HepG2 (cell line): ENCODE data around the gene ARHGEF10L. TPM values are rescaled to one million over a fixed set of nuclear protein-coding genes. Genes with fewer than 3 reads are reported as not detected.

ENCODE experiments used
- ATAC-seq: fragments of 200-7000 bp; cut with Tn5 transposase; 3 replicates; pipeline ENCODE4 v1.9.1; 2020; ENCODE audit warnings: mild to moderate bottlenecking, moderate library complexity
- BruUV-seq: library from RNA; stranded (reverse); fragments of 400-500 nt; replicated peaks from 2 replicates; lab custom pipeline; 2021; lab: Mats Ljungman, UMichigan
- CTCF ChIA-PET: fragments of 300-600 bp; formaldehyde crosslinking; extraction: SDS; loops from one replicate; lab custom pipeline; 2021; ENCODE audit warnings: low total read pairs, inconsistent platforms, low intra/inter-chr PET ratio; lab: Yijun Ruan, JAX
- POLR2A ChIA-PET: fragments of 350-600 bp; sonication (Branson Sonifier 250); formaldehyde crosslinking; loops from one replicate; lab custom pipeline; 2020; ENCODE audit warnings: antibody characterized with exemption, inconsistent platforms; lab: Yijun Ruan, JAX
- DNase-seq: peaks from one replicate; pipeline ENCODE4 v3.0.0-alpha.2; 2015; ENCODE audit warnings: low spot score
- FAIRE-seq: peaks from 3 replicates; lab custom pipeline; 2011; peaks lifted over from hg19 to GRCh38; lab: Jason Lieb, UNC
- H2AFZ ChIP-seq: one replicate; pipeline ENCODE4 v1.6.1; 2011; ENCODE audit warnings: low read length, inconsistent platforms
- H3K27ac ChIP-seq: fragments of 300-600 bp; 3 replicates; pipeline ENCODE4 v1.8.0; 2011; ENCODE audit warnings: mixed run types, mild to moderate bottlenecking, mixed read lengths, low read length, inconsistent platforms; ENCODE audit not compliant: insufficient read depth; ENCODE audit errors: extremely low read length
- H3K27me3 ChIP-seq, 2 experiments: fragments of 200-600 bp in 1 of 2; 2 replicates in 1 of 2; 3 replicates in 1 of 2; pipeline versions ENCODE4 v1.6.0 to v1.8.0; 2011; ENCODE audit warnings: low read length in 2 of 2, mild to moderate bottlenecking in 2 of 2, moderate library complexity in 2 of 2, inconsistent platforms in 1 of 2; ENCODE audit not compliant: insufficient read depth in 2 of 2, control insufficient read depth in 1 of 2
- H3K36me3 ChIP-seq, 2 experiments: fragments of 200-600 bp in 1 of 2; replicated peaks in 1 of 2; 2 replicates in 1 of 2; 3 replicates in 1 of 2; pipeline versions ENCODE4 v1.5.1 to v1.8.0; 2011; ENCODE audit warnings: low read length in 2 of 2, inconsistent platforms in 1 of 2; ENCODE audit not compliant: insufficient read depth in 2 of 2, control insufficient read depth in 1 of 2
- H3K4me1 ChIP-seq: 2 replicates; pipeline ENCODE4 v1.5.1; 2012; ENCODE audit warnings: low read length, inconsistent platforms; ENCODE audit not compliant: insufficient read depth
- H3K4me2 ChIP-seq: 2 replicates; pipeline ENCODE4 v1.6.0; 2011; ENCODE audit warnings: low read depth, low read length, inconsistent platforms
- H3K4me3 ChIP-seq, 3 experiments: fragments of 200-600 bp in 1 of 3; sonication (generic), shearing (Covaris generic) in 1 of 3; replicated peaks in 1 of 3; 2 replicates each; pipeline ENCODE4 v1.5.1; 2011 to 2016; ENCODE audit warnings: low read length in 3 of 3, inconsistent platforms in 2 of 3, low read depth in 2 of 3, mild to moderate bottlenecking in 2 of 3, control low read depth in 1 of 3, mixed read lengths in 1 of 3; ENCODE audit not compliant: insufficient read depth in 1 of 3
- H3K79me2 ChIP-seq: one replicate; pipeline ENCODE4 v1.6.1; 2011; ENCODE audit warnings: low read length, inconsistent platforms; ENCODE audit not compliant: insufficient read depth
- H3K9ac ChIP-seq: 2 replicates; pipeline ENCODE4 v1.6.0; 2011; ENCODE audit warnings: mild to moderate bottlenecking, low read depth, low read length, inconsistent platforms; ENCODE audit not compliant: insufficient read depth
- H3K9me3 ChIP-seq: 2 replicates; pipeline ENCODE4 v1.5.1; 2012; ENCODE audit warnings: mild to moderate bottlenecking, low read length
- H4K20me1 ChIP-seq: 2 replicates; pipeline ENCODE4 v1.6.0; 2011; ENCODE audit warnings: inconsistent platforms, mild to moderate bottlenecking, low read length, moderate library complexity; ENCODE audit not compliant: insufficient read depth
- AGO2 ChIP-seq: fragments of 200-400 bp; formaldehyde crosslinking; optimal IDR thresholded peaks from 2 replicates; pipeline ENCODE3; 2017; ENCODE audit warnings: mild to moderate bottlenecking, low read depth, low read length, moderate library complexity
- AHR ChIP-seq: IDR thresholded peaks from 2 replicates; pipeline ENCODE4 v1.6.1; 2018; ENCODE audit warnings: missing genetic modification reagents, missing compliant biosample characterization
- PAX8 ChIP-seq: sonication (generic); formaldehyde crosslinking; IDR thresholded peaks from 2 replicates; pipeline ENCODE4 v1.8.0; 2022; ENCODE audit warnings: mild to moderate bottlenecking, missing genetic modification reagents, borderline replicate concordance
- RBFOX2 ChIP-seq: fragments of 200-400 bp; formaldehyde crosslinking; IDR thresholded peaks from 2 replicates; pipeline ENCODE4 v1.6.1; 2017; ENCODE audit warnings: low read depth, mild to moderate bottlenecking, low read length
- RORA ChIP-seq: sonication (generic); formaldehyde crosslinking; IDR thresholded peaks from 2 replicates; pipeline ENCODE4 v1.5.0; 2020; ENCODE audit warnings: mild to moderate bottlenecking, missing genetic modification reagents, moderate library complexity
- ZNF138 ChIP-seq: sonication (generic); formaldehyde crosslinking; IDR thresholded peaks from 2 replicates; pipeline ENCODE4 v1.5.0; 2020; ENCODE audit warnings: mild to moderate bottlenecking, low read depth, missing genetic modification reagents
- ZNF207 ChIP-seq: fragments of 450-650 bp; IDR thresholded peaks from 2 replicates; pipeline ENCODE4 v1.6.1; 2016; ENCODE audit warnings: antibody characterized with exemption, borderline replicate concordance
- ZNF720 ChIP-seq: sonication (generic); formaldehyde crosslinking; IDR thresholded peaks from 2 replicates; pipeline ENCODE4 v1.4.0; 2020; ENCODE audit warnings: missing genetic modification reagents
- WGBS: methylation state at CpG from one replicate; pipeline ENCODE4 v1.1.6; 2017; ENCODE audit warnings: low lambda C conversion rate; 5-methylcytosine and 5-hydroxymethylcytosine counted together
- in situ Hi-C: cut with HindIII; loops from 2 replicates; pipeline ENCODE4 v1.10.0; 2017; ENCODE audit warnings: low pct_unique_long_range_greater_than_20kb; ENCODE audit not compliant: extremely low pct_ligation_motif_present
- intact Hi-C: fragments of 100-400 bp; cut with micrococcal nuclease; formaldehyde crosslinking; loops from one replicate; pipeline ENCODE4 v1.10.0; 2022; ENCODE audit not compliant: unreplicated experiment
- polyA plus RNA-seq, 8 experiments: library from polyadenylated mRNA; depleted of rRNA in 3 of 8; stranded (reverse) in 7 of 8; unstranded in 1 of 8; fragments of >200 nt; fragmentation: Illumina TruSeq in 4 of 8; extraction: Trizol in 4 of 8; gene quantifications; 2 replicates each; pipeline versions ENCODE4 v1.2.1 to v1.2.3, GENCODE V29; 2011 to 2016; ENCODE audit warnings: low read depth in 4 of 8, missing spikeins in 1 of 8, mixed read lengths in 1 of 8; ENCODE audit not compliant: insufficient read depth in 1 of 8
- total RNA-seq, 5 experiments: library from RNA; depleted of rRNA; stranded (reverse); fragments of >200 nt; fragmentation: Illumina TruSeq; extraction: Trizol; gene quantifications; 2 replicates each; pipeline ENCODE4 v1.2.3, GENCODE V29; 2016; ENCODE audit warnings: low read depth in 1 of 5
- TF ChIP-seq, protein P1 (sequence below): sonication (generic); formaldehyde crosslinking; IDR thresholded peaks from 2 replicates; pipeline ENCODE4 v1.4.0; 2020; ENCODE audit warnings: missing genetic modification reagents
- TF ChIP-seq, protein P2 (sequence below): sonication (generic); formaldehyde crosslinking; IDR thresholded peaks from 2 replicates; pipeline ENCODE4 v1.4.0; 2020; ENCODE audit warnings: missing genetic modification reagents, borderline replicate concordance
- TF ChIP-seq, protein P3 (sequence below): sonication (generic); formaldehyde crosslinking; IDR thresholded peaks from 2 replicates; pipeline ENCODE4 v1.8.1; 2023; ENCODE audit warnings: missing genetic modification reagents, inconsistent platforms, borderline replicate concordance

ARHGEF10L gene
- total and polyA plus RNA-seq, 2 of the 13 experiments (the other 11 are each of a cell fraction or from before 2014, with no cell fraction given): 46.5 to 78.3 TPM

DNA sequence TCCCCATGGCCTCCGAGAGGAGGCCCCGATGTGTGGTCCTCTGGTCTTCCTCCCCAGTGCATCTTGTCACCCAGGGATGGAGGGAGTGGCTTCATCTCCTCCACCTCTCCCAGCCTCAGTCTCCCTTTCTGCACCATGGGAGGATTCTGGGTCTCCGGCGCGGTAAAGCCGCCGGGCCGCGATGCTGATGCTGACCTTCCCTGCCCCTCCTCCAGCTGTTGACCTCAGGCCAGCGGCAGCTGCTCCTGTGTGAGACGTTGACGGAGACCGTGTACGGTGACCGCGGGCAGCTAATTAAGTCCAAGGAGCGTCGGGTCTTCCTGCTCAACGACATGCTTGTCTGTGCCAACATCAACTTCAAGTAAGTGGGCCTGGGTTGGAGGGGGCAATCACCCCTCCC, 92.6 kb downstream of the ARHGEF10L start:
- Histone ChIP-seq H3K4me1 (no peaks in the 10 kb centered on the region), H3K4me2 (no peak overlapping the region), H3K27me3 (no peaks in the 10 kb centered on the region), H3K27ac (no peak overlapping the region), H3K9me3 (no peaks in the 10 kb centered on the region), H3K36me3 (peaks cover 67 to 84% of the 10 kb centered on the region in 2 experiments), H2AFZ (no peak overlapping the region)
- POLR2A ChIA-PET: no interaction called here
- in situ Hi-C loops: no loop called here
- BruUV-seq: no TSS peak
- CTCF ChIA-PET: no interaction called here
- TF ChIP-seq ZNF207: no peak
- TF ChIP-seq AGO2: peak; percentile 57
- TF ChIP-seq RBFOX2: peak; percentile 42; the same call in 1 of the 2 replicates
- TF ChIP-seq, all 625 proteins: peak for 2
- Histone ChIP-seq H4K20me1 (no peaks in the 10 kb centered on the region; the same call in 1 of the 2 replicates), H3K9ac (no peak overlapping the region), H3K4me3 (no peak overlapping the region), H3K79me2 (no peaks in the 10 kb centered on the region)
- no peak for ATAC-seq
- FAIRE-seq: no peak
- intact Hi-C loops: no loop called here
- no peak for DNase-seq
- 98% methylated on average over 17 of the region's 19 CpGs for WGBS

DNA sequence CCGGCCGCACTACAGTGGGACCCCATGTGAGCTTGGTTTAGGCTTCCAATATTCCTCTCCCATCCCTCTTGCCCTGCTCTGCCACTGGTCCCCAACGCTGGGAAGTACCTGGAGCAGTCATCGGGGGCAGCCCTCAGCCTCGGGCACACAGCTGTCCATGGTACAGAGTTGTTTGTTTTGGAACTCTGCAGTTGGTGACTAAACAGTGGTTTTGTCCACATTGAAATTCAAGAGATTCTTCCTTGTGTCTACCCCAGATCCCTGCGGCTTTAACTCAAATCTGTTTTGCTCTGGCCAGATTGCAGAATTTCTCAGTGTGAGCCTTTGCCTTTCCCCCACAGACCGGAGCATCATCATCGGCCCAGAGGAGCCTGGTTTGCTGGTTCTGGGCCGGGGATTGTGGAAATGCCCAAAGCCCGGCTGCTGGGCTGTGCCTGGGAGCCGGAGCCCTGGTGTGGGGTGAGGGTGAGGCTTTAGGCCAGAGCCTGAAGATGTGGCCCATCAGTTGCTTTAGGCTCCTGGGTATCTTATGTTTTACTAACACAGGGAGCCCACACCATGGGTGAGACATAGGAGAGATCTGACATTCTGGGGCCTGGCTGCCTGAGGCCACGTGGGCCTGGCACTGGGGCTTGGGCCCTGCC, 93.2 kb downstream of the ARHGEF10L start:
- H2AFZ ChIP-seq: no peak overlapping the region
- no peak for FAIRE-seq
- no peaks in the 10 kb centered on the region for H3K79me2 ChIP-seq
- H3K4me3 ChIP-seq: no peak overlapping the region
- POLR2A ChIA-PET: no interaction called here
- H3K36me3 ChIP-seq: peaks cover 66 to 84% of the 10 kb centered on the region in 2 experiments
- no peaks in the 10 kb centered on the region for H3K4me1 ChIP-seq
- intact Hi-C loops: no loop called here
- no peaks in the 10 kb centered on the region for H3K9me3 ChIP-seq
- no peak overlapping the region for H3K9ac ChIP-seq
- no TSS peak for BruUV-seq
- CTCF ChIA-PET: no interaction called here
- H3K27ac ChIP-seq: no peak overlapping the region
- H4K20me1 ChIP-seq: no peaks in the 10 kb centered on the region; the same call in 1 of the 2 replicates
- no peak for DNase-seq
- H3K4me2 ChIP-seq: no peak overlapping the region
- WGBS: 98% methylated on average over 9 of the region's 12 CpGs
- ATAC-seq: no peak
- in situ Hi-C loops: no loop called here
- H3K27me3 ChIP-seq: no peaks in the 10 kb centered on the region
- TF ChIP-seq AHR (CRISPR knock-in tag) (no peak), PAX8 (CRISPR knock-in tag) (no peak), ZNF138 (CRISPR knock-in tag) (no peak), RORA (CRISPR knock-in tag) (no peak), ZNF720 (CRISPR knock-in tag) (no peak)
- TF ChIP-seq, protein P1, sequence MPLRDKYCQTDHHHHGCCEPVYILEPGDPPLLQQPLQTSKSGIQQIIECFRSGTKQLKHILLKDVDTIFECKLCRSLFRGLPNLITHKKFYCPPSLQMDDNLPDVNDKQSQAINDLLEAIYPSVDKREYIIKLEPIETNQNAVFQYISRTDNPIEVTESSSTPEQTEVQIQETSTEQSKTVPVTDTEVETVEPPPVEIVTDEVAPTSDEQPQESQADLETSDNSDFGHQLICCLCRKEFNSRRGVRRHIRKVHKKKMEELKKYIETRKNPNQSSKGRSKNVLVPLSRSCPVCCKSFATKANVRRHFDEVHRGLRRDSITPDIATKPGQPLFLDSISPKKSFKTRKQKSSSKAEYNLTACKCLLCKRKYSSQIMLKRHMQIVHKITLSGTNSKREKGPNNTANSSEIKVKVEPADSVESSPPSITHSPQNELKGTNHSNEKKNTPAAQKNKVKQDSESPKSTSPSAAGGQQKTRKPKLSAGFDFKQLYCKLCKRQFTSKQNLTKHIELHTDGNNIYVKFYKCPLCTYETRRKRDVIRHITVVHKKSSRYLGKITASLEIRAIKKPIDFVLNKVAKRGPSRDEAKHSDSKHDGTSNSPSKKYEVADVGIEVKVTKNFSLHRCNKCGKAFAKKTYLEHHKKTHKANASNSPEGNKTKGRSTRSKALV: no peak
- TF ChIP-seq, protein P2, sequence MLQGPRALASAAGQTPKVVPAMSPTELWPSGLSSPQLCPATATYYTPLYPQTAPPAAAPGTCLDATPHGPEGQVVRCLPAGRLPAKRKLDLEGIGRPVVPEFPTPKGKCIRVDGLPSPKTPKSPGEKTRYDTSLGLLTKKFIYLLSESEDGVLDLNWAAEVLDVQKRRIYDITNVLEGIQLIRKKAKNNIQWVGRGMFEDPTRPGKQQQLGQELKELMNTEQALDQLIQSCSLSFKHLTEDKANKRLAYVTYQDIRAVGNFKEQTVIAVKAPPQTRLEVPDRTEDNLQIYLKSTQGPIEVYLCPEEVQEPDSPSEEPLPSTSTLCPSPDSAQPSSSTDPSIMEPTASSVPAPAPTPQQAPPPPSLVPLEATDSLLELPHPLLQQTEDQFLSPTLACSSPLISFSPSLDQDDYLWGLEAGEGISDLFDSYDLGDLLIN (CRISPR knock-in tag): no peak
- TF ChIP-seq, protein P3, sequence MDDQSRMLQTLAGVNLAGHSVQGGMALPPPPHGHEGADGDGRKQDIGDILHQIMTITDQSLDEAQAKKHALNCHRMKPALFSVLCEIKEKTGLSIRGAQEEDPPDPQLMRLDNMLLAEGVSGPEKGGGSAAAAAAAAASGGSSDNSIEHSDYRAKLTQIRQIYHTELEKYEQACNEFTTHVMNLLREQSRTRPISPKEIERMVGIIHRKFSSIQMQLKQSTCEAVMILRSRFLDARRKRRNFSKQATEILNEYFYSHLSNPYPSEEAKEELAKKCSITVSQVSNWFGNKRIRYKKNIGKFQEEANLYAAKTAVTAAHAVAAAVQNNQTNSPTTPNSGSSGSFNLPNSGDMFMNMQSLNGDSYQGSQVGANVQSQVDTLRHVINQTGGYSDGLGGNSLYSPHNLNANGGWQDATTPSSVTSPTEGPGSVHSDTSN: no peak
